ENCODE measurements around the gene CIZ1. TPM values are rescaled to one million over a fixed set of nuclear protein-coding genes. Genes with fewer than 3 reads are reported as not detected.

Gene CIZ1
- total RNA-seq, 1 donor from 2014 or later: 33.4 TPM

GRCh38 chr9:128175726-128176125, 15.6 kb downstream of the CIZ1 start:
- TF ChIP-seq, protein P1, sequence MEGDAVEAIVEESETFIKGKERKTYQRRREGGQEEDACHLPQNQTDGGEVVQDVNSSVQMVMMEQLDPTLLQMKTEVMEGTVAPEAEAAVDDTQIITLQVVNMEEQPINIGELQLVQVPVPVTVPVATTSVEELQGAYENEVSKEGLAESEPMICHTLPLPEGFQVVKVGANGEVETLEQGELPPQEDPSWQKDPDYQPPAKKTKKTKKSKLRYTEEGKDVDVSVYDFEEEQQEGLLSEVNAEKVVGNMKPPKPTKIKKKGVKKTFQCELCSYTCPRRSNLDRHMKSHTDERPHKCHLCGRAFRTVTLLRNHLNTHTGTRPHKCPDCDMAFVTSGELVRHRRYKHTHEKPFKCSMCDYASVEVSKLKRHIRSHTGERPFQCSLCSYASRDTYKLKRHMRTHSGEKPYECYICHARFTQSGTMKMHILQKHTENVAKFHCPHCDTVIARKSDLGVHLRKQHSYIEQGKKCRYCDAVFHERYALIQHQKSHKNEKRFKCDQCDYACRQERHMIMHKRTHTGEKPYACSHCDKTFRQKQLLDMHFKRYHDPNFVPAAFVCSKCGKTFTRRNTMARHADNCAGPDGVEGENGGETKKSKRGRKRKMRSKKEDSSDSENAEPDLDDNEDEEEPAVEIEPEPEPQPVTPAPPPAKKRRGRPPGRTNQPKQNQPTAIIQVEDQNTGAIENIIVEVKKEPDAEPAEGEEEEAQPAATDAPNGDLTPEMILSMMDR (IDR thresholded peaks at IDR 0.05): no peak
- TF ChIP-seq EZH2phosphoT487 (IDR thresholded peaks at IDR 0.05): no peak
- TF ChIP-seq EZH2 (IDR thresholded peaks at IDR 0.05): no peak
- H3K4me2 ChIP-seq: no peak overlapping the region
- DNase-seq (ENCODE audit: low spot score): no peak
- peaks cover 6% of the 10 kb centered on the region for H3K36me3 ChIP-seq
- no peak overlapping the region for H3K27ac ChIP-seq
- H3K79me2 ChIP-seq (ENCODE audit: low read depth): no peaks in the 10 kb centered on the region
- no peak overlapping the region for H3K4me3 Mint-ChIP-seq
- H3K36me3 Mint-ChIP-seq: peaks cover 39% of the 10 kb centered on the region
- H3K27me3 ChIP-seq: no peaks in the 10 kb centered on the region
- H3K9me3 Mint-ChIP-seq: no peaks in the 10 kb centered on the region
- H3K27ac Mint-ChIP-seq: no peak overlapping the region
- no peaks in the 10 kb centered on the region for H3K4me1 ChIP-seq
- no peak overlapping the region for H3K9ac ChIP-seq
- H3K4me1 Mint-ChIP-seq: no peaks in the 10 kb centered on the region
- H3K27me3 Mint-ChIP-seq (ENCODE audit: insufficient read depth, low read depth): no peaks in the 10 kb centered on the region
- no peak overlapping the region for H2AFZ ChIP-seq (replicated peaks)
- no peaks in the 10 kb centered on the region for H3F3A ChIP-seq (ENCODE audit: low read depth)
- H3K4me3 ChIP-seq: no peak overlapping the region
- H4K20me1 ChIP-seq (ENCODE audit: low read depth): no peaks in the 10 kb centered on the region
- no peaks in the 10 kb centered on the region for H3K9me3 ChIP-seq (ENCODE audit: low read depth)

GRCh38 chr9:128175102-128175563, 16.2 kb downstream of the CIZ1 start:
- Mint-ChIP-seq H3K9me3 (no peaks in the 10 kb centered on the region), H3K36me3 (peaks cover 38% of the 10 kb centered on the region), H3K4me1 (no peaks in the 10 kb centered on the region), H3K27ac (no peak overlapping the region), H3K4me3 (no peak overlapping the region), H3K27me3 (ENCODE audit: insufficient read depth, low read depth) (no peaks in the 10 kb centered on the region)
- no peak for DNase-seq (ENCODE audit: low spot score)
- Histone ChIP-seq H3F3A (ENCODE audit: low read depth) (no peaks in the 10 kb centered on the region), H3K9ac (no peak overlapping the region), H2AFZ (replicated peaks) (no peak overlapping the region), H3K27me3 (no peaks in the 10 kb centered on the region), H3K4me2 (no peak overlapping the region), H3K36me3 (peaks cover 4% of the 10 kb centered on the region), H4K20me1 (ENCODE audit: low read depth) (no peaks in the 10 kb centered on the region), H3K27ac (no peak overlapping the region), H3K4me3 (no peak overlapping the region), H3K4me1 (no peaks in the 10 kb centered on the region), H3K79me2 (ENCODE audit: low read depth) (no peaks in the 10 kb centered on the region), H3K9me3 (ENCODE audit: low read depth) (no peaks in the 10 kb centered on the region)
- TF ChIP-seq EZH2 (IDR thresholded peaks at IDR 0.05) (no peak), EZH2phosphoT487 (IDR thresholded peaks at IDR 0.05) (no peak)
- TF ChIP-seq, protein P1 (IDR thresholded peaks at IDR 0.05): no peak

- H3K4me3 ChIP-seq: no peak overlapping the region
- no peaks in the 10 kb centered on the region for H3K27me3 ChIP-seq
- no peak for DNase-seq (ENCODE audit: low spot score)
- no peaks in the 10 kb centered on the region for H3K36me3 ChIP-seq
- no peaks in the 10 kb centered on the region for H3K79me2 ChIP-seq (ENCODE audit: low read depth)
- Mint-ChIP-seq H3K4me1 (no peaks in the 10 kb centered on the region), H3K4me3 (no peak overlapping the region), H3K36me3 (peaks cover 32% of the 10 kb centered on the region), H3K27me3 (ENCODE audit: insufficient read depth, low read depth) (peaks cover 2% of the 10 kb centered on the region), H3K9me3 (no peaks in the 10 kb centered on the region), H3K27ac (no peak overlapping the region)
- TF ChIP-seq EZH2 (IDR thresholded peaks at IDR 0.05) (no peak), EZH2phosphoT487 (IDR thresholded peaks at IDR 0.05) (no peak)
- TF ChIP-seq, protein P1 (IDR thresholded peaks at IDR 0.05): no peak
- no peaks in the 10 kb centered on the region for H3F3A ChIP-seq (ENCODE audit: low read depth)
- no peak overlapping the region for H3K4me2 ChIP-seq
- H3K27ac ChIP-seq: no peak overlapping the region
- H3K9me3 ChIP-seq (ENCODE audit: low read depth): no peaks in the 10 kb centered on the region
- H4K20me1 ChIP-seq (ENCODE audit: low read depth): no peaks in the 10 kb centered on the region
- H3K9ac ChIP-seq: no peak overlapping the region
- H3K4me1 ChIP-seq: no peaks in the 10 kb centered on the region
- H2AFZ ChIP-seq (replicated peaks): no peak overlapping the region
Measured at GRCh38 chr9:128174062-128174461, 17.3 kb downstream of the CIZ1 start.

Data from neural progenitor cell (in vitro differentiated cells).